ENCODE data around the gene CLTB. TPM values are rescaled to one million over a fixed set of nuclear protein-coding genes. Genes with fewer than 3 reads are reported as not detected.

Gene CLTB
- total RNA-seq, 4 donors from 2014 or later = 183 to 233 (median 197) TPM

DNA sequence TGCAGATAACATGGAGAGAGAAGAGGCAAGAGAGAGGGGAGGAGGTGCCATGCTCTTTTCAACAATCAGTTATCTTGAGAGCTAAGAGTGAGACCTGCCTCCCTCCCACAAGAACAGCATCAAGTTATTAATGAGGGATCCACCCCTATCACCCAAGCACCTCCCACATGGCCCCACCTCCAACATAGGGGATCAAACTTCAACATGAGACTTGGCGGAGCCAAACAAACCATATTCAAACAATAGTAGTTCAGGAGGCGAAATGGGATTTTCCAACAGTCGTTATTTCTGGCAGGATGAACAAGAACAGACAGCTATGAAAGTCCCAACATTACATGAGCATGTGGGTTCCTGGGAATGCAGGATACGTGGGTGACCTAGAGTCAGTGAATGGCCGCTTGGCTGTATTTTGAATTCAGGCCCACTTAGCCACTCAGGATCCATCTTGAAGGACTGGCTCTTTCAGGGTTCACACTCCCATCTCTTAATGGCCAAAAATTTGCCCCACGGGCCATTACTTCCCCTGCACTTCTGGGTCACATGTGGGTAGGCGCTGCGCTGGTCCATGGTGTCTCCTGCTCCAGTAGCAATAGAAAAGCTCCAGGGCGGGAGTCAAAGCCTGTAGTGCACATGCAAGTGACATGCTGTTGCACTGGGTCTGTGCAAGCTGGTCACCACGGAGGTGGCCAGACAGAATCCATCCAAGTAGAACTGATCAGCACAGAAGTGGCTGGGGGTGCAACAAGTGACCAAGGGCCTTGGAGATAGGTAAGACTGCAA is 24.8 kb upstream of the CLTB start:
- no peak overlapping the region for H3K27ac ChIP-seq
- peaks cover 0 to 10% (median 0%) of the 10 kb centered on the region in 4 donors for H3K4me1 ChIP-seq
- H3K27me3 ChIP-seq = no peaks in the 10 kb centered on the region
- no peak for DNase-seq (ENCODE audit: low spot score in 2 of 2)
- no peaks in the 10 kb centered on the region for H3K9me3 ChIP-seq
- TF ChIP-seq, protein P1, sequence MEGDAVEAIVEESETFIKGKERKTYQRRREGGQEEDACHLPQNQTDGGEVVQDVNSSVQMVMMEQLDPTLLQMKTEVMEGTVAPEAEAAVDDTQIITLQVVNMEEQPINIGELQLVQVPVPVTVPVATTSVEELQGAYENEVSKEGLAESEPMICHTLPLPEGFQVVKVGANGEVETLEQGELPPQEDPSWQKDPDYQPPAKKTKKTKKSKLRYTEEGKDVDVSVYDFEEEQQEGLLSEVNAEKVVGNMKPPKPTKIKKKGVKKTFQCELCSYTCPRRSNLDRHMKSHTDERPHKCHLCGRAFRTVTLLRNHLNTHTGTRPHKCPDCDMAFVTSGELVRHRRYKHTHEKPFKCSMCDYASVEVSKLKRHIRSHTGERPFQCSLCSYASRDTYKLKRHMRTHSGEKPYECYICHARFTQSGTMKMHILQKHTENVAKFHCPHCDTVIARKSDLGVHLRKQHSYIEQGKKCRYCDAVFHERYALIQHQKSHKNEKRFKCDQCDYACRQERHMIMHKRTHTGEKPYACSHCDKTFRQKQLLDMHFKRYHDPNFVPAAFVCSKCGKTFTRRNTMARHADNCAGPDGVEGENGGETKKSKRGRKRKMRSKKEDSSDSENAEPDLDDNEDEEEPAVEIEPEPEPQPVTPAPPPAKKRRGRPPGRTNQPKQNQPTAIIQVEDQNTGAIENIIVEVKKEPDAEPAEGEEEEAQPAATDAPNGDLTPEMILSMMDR (IDR thresholded peaks at IDR 0.05) = no peak
- TF ChIP-seq EP300 (IDR thresholded peaks at IDR 0.05) (no peak), POLR2A (IDR thresholded peaks at IDR 0.05) (no peak)
- H3K36me3 ChIP-seq = no peaks in the 10 kb centered on the region
- 70 to 72% methylated on average over 10 of the region's 10 CpGs for WGBS, 2 donors
- no peak overlapping the region for H3K4me3 ChIP-seq

DNA sequence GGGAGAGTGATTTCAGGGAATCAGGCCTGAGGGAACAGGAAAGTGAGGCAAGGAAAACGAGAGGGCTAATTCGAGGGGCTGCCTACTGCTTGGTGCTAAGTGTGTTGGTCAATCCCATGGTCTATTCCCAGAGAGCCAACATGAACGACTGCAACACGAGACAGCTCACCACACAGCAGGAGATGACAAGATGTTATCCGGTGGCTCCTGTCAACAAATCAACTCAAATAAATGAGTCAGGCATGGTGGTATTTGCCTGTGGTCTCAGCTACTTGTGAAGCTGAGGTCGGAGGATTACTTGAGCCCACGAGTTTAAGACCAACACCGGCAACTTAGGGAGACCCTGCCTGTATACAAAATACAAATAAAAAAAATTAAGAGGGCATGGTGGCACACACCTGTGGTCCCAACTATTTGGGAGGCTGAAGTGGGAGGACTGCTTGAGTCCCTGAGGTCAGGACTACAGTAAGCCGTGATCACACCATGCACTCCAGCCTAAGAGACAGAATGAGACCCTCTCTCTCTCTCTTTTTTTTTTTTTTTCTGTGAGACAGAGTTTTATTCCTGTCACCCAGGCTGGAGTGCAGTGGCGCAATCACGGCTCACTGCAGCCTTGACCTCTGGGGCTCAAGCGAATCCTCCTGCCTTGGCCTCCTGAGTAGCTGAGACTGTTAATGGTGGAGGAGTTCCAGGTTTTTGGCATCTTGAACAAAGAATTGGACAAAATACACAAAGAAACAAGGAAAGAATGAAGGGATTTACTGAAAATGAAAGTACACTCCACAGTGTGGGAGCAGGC is 22.8 kb upstream of the CLTB start:
- 76 to 80% methylated on average over 12 of the region's 12 CpGs for WGBS, 2 donors
- TF ChIP-seq, protein P1 (IDR thresholded peaks at IDR 0.05) = no peak
- no peak for TF ChIP-seq EP300 (IDR thresholded peaks at IDR 0.05)
- no peak for TF ChIP-seq POLR2A (IDR thresholded peaks at IDR 0.05)
- no peaks in the 10 kb centered on the region for H3K9me3 ChIP-seq
- H3K27ac ChIP-seq = no peak overlapping the region
- H3K4me1 ChIP-seq = peaks cover 0 to 10% (median 0%) of the 10 kb centered on the region in 4 donors
- no peaks in the 10 kb centered on the region for H3K27me3 ChIP-seq
- no peaks in the 10 kb centered on the region for H3K36me3 ChIP-seq
- DNase-seq (ENCODE audit: low spot score in 2 of 2) = no peak
- H3K4me3 ChIP-seq = no peak overlapping the region

DNA sequence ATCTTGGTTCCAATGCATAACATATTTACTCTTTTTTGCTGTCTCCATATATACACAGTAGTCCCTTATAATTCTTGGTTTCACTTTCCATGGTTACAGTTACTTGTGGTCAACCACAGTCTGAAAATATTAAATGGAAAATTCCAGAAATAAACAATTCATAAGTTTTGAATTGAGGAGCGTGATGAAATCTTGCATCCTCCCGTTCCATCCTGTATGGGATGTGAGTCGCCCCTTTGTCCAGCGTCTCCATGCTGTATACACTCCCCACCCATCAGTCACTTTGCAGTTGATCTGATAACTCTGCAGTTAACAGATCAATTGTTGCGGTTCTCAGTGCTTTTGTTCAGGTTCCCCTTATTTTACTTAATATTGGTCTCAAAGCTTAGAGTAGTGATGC is 20.3 kb upstream of the CLTB start:
- TF ChIP-seq, protein P1 (IDR thresholded peaks at IDR 0.05) = no peak
- TF ChIP-seq EP300 (IDR thresholded peaks at IDR 0.05) = no peak
- TF ChIP-seq POLR2A (IDR thresholded peaks at IDR 0.05) = no peak
- WGBS, 2 donors = 23 to 40% methylated on average over 5 of the region's 5 CpGs
- DNase-seq (ENCODE audit: low spot score in 2 of 2) = no peak
- Histone ChIP-seq H3K4me3 (no peak overlapping the region), H3K36me3 (no peaks in the 10 kb centered on the region), H3K4me1 (peaks cover 0 to 10% (median 0%) of the 10 kb centered on the region in 4 donors), H3K27ac (peak overlapping the region in 1 of 4 donors; percentile 3), H3K9me3 (no peaks in the 10 kb centered on the region), H3K27me3 (no peaks in the 10 kb centered on the region)

DNA sequence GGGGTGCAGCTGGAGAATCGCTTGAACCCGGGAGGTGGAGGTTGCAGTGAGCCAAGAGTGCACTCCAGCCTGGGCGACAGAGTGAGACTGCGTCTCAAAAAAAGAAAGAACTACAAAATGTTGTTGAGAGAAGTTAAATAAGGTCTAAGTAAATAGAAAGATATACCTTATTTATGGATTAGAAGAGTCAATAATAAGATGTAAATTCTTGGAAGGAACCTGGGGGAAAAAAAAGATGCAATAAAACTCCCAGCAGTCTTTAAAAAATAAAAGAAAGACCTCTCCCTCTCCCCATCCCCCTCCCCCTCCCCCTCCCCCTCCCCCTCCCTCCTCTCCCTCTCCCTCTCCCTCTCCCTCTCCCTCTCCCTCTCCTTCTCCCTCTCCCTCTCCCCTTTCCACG is 16.4 kb upstream of the CLTB start:
- TF ChIP-seq EP300 (IDR thresholded peaks at IDR 0.05) (no peak), POLR2A (IDR thresholded peaks at IDR 0.05) (no peak)
- TF ChIP-seq, protein P1 (IDR thresholded peaks at IDR 0.05) = no peak
- 91 to 94% methylated on average over 5 of the region's 5 CpGs for WGBS, 2 donors
- Histone ChIP-seq H3K27ac (no peak overlapping the region), H3K36me3 (no peaks in the 10 kb centered on the region), H3K4me3 (no peak overlapping the region), H3K9me3 (no peaks in the 10 kb centered on the region), H3K4me1 (peaks cover 0 to 10% (median 0%) of the 10 kb centered on the region in 4 donors), H3K27me3 (no peaks in the 10 kb centered on the region)
- no peak for DNase-seq (ENCODE audit: low spot score in 2 of 2)

DNA sequence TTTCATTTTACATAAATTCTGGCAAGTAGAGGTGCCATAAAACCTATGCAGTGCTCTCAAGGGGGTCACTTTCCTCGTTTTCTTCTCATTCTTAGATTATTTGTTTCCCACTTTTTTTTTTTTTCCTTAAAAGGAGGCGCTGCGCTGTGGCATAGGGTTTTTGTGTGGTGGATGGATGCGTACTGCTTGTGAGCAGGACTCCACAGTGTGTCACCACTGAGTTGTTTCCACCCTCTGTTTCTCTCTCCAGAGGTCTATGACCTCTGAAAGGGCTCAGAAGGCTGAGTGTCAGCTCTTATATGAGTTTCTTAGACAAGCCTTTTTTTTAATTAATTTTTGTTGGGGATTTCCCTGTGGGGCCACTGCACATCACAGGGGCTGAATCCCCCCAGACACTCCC is 13.6 kb upstream of the CLTB start:
- WGBS, 2 donors = 36 to 63% methylated on average over 4 of the region's 4 CpGs
- Histone ChIP-seq H3K27ac (no peak overlapping the region), H3K36me3 (no peaks in the 10 kb centered on the region), H3K4me1 (no peaks in the 10 kb centered on the region), H3K27me3 (no peaks in the 10 kb centered on the region), H3K9me3 (no peaks in the 10 kb centered on the region), H3K4me3 (no peak overlapping the region)
- DNase-seq (ENCODE audit: low spot score in 2 of 2) = no peak
- TF ChIP-seq EP300 (IDR thresholded peaks at IDR 0.05) (no peak), POLR2A (IDR thresholded peaks at IDR 0.05) (no peak)
- TF ChIP-seq, protein P1 (IDR thresholded peaks at IDR 0.05) = no peak

All from tibial nerve (tissue), 4 donors.